ENCODE measurements around the gene KRT38. TPM values are rescaled to one million over a fixed set of nuclear protein-coding genes. Genes with fewer than 3 reads are reported as not detected.

The KRT38 gene
- total and polyA plus RNA-seq, 4 donors = not detected

DNA sequence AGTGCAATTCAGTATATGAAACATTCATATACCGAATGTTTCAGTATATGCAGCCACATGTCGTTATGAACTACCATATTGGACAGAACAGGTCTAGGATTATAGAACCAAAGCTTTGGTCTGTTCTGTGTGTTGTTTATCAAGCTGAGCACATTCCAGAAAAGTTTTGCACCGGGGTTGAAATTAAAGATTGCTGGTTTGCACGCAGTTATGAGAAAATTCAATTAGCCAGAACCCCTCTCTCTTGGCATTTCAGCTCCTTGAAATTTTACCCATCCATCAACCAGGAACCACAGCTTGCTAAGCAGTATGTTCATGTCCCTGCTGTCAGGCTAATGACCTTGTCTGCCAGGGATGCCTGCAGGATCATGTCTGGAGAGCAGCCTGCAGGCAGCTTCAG is 16.9 kb upstream of the KRT38 start:
- H3K27ac ChIP-seq (ENCODE audit: low read depth in 1 of 2, low read length in 2 of 2) = no peak overlapping the region
- no peaks in the 10 kb centered on the region for H3K27me3 ChIP-seq (ENCODE audit: control insufficient read depth in 4 of 4, insufficient read depth in 4 of 4, low read length in 3 of 4)
- no peak for DNase-seq (ENCODE audit: low spot score)
- no peaks in the 10 kb centered on the region for H3K36me3 ChIP-seq (ENCODE audit: control insufficient read depth in 4 of 4, insufficient read depth in 3 of 4, low read depth in 1 of 4, low read length in 3 of 4)
- H3K4me1 ChIP-seq (ENCODE audit: control insufficient read depth in 4 of 4, insufficient read depth in 4 of 4, low read length in 3 of 4) = no peaks in the 10 kb centered on the region
- TF ChIP-seq JUND (IDR thresholded peaks at IDR 0.05) = no peak
- TF ChIP-seq, protein P1, sequence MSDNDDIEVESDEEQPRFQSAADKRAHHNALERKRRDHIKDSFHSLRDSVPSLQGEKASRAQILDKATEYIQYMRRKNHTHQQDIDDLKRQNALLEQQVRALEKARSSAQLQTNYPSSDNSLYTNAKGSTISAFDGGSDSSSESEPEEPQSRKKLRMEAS (IDR thresholded peaks at IDR 0.05) = no peak
- TF ChIP-seq FOXA1 (IDR thresholded peaks at IDR 0.05) = no peak
- no peak for TF ChIP-seq YY1 (IDR thresholded peaks at IDR 0.05)
- TF ChIP-seq, protein P2, sequence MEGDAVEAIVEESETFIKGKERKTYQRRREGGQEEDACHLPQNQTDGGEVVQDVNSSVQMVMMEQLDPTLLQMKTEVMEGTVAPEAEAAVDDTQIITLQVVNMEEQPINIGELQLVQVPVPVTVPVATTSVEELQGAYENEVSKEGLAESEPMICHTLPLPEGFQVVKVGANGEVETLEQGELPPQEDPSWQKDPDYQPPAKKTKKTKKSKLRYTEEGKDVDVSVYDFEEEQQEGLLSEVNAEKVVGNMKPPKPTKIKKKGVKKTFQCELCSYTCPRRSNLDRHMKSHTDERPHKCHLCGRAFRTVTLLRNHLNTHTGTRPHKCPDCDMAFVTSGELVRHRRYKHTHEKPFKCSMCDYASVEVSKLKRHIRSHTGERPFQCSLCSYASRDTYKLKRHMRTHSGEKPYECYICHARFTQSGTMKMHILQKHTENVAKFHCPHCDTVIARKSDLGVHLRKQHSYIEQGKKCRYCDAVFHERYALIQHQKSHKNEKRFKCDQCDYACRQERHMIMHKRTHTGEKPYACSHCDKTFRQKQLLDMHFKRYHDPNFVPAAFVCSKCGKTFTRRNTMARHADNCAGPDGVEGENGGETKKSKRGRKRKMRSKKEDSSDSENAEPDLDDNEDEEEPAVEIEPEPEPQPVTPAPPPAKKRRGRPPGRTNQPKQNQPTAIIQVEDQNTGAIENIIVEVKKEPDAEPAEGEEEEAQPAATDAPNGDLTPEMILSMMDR (IDR thresholded peaks at IDR 0.05; ENCODE audit: low read depth, low read length, missing input control) = no peak
- no peak for TF ChIP-seq HNF4A (conservative IDR thresholded peaks at IDR 0.05)
- no peak for TF ChIP-seq SP1 (IDR thresholded peaks at IDR 0.05)
- TF ChIP-seq HNF4G (IDR thresholded peaks at IDR 0.05) = no peak
- no peak for TF ChIP-seq EGR1 (IDR thresholded peaks at IDR 0.05; ENCODE audit: low read depth in 2 of 2)
- TF ChIP-seq RXRA (IDR thresholded peaks at IDR 0.05) = no peak
- TF ChIP-seq, protein P3, sequence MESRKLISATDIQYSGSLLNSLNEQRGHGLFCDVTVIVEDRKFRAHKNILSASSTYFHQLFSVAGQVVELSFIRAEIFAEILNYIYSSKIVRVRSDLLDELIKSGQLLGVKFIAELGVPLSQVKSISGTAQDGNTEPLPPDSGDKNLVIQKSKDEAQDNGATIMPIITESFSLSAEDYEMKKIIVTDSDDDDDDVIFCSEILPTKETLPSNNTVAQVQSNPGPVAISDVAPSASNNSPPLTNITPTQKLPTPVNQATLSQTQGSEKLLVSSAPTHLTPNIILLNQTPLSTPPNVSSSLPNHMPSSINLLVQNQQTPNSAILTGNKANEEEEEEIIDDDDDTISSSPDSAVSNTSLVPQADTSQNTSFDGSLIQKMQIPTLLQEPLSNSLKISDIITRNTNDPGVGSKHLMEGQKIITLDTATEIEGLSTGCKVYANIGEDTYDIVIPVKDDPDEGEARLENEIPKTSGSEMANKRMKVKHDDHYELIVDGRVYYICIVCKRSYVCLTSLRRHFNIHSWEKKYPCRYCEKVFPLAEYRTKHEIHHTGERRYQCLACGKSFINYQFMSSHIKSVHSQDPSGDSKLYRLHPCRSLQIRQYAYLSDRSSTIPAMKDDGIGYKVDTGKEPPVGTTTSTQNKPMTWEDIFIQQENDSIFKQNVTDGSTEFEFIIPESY (IDR thresholded peaks at IDR 0.05) = no peak
- TF ChIP-seq, protein P4, sequence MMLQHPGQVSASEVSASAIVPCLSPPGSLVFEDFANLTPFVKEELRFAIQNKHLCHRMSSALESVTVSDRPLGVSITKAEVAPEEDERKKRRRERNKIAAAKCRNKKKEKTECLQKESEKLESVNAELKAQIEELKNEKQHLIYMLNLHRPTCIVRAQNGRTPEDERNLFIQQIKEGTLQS (IDR thresholded peaks at IDR 0.05) = no peak
- TF ChIP-seq GABPA (IDR thresholded peaks at IDR 0.05 in 1 of 2, conservative IDR thresholded peaks at IDR 0.05 in 1 of 2) = no peak
- TF ChIP-seq, protein P5, sequence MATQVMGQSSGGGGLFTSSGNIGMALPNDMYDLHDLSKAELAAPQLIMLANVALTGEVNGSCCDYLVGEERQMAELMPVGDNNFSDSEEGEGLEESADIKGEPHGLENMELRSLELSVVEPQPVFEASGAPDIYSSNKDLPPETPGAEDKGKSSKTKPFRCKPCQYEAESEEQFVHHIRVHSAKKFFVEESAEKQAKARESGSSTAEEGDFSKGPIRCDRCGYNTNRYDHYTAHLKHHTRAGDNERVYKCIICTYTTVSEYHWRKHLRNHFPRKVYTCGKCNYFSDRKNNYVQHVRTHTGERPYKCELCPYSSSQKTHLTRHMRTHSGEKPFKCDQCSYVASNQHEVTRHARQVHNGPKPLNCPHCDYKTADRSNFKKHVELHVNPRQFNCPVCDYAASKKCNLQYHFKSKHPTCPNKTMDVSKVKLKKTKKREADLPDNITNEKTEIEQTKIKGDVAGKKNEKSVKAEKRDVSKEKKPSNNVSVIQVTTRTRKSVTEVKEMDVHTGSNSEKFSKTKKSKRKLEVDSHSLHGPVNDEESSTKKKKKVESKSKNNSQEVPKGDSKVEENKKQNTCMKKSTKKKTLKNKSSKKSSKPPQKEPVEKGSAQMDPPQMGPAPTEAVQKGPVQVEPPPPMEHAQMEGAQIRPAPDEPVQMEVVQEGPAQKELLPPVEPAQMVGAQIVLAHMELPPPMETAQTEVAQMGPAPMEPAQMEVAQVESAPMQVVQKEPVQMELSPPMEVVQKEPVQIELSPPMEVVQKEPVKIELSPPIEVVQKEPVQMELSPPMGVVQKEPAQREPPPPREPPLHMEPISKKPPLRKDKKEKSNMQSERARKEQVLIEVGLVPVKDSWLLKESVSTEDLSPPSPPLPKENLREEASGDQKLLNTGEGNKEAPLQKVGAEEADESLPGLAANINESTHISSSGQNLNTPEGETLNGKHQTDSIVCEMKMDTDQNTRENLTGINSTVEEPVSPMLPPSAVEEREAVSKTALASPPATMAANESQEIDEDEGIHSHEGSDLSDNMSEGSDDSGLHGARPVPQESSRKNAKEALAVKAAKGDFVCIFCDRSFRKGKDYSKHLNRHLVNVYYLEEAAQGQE (IDR thresholded peaks at IDR 0.05) = no peak
- TF ChIP-seq FOXA2 (IDR thresholded peaks at IDR 0.05) = no peak
- TF ChIP-seq RAD21 (IDR thresholded peaks at IDR 0.05) = no peak
- no peak for TF ChIP-seq TAF1 (conservative IDR thresholded peaks at IDR 0.05)
- no peak for TF ChIP-seq NR2F2 (IDR thresholded peaks at IDR 0.05)
- no peaks in the 10 kb centered on the region for H3K9me3 ChIP-seq (ENCODE audit: control insufficient read depth in 4 of 4, low read length in 3 of 4)
- 78% methylated on average over 4 of the region's 4 CpGs for WGBS
- no peak overlapping the region for H3K4me3 ChIP-seq (ENCODE audit: low read depth in 1 of 3, low read length in 3 of 3)
- no peak overlapping the region for H3K9ac ChIP-seq (ENCODE audit: low read depth in 1 of 2, low read length in 2 of 2)
